Activated naive CD4-positive, alpha-beta T cell treated with anti-CD3 and anti-CD28 coated beads, Interleukin-2, amount 10 ng/mL, durations not matched to agents 5 hours and 36 hours (primary cell): ENCODE data around the gene SYT12. TPM values are rescaled to one million over a fixed set of nuclear protein-coding genes. Genes with fewer than 3 reads are reported as not detected.

Source experiments
- microRNA-seq: library from miRNA; unstranded; fragments of <30 nt; microRNA quantifications from one replicate; pipeline ENCODE4 v1.2.0, GENCODE V29; 2022; ENCODE audit warnings: borderline microRNAs expressed, borderline replicate concordance
- total RNA-seq, 2 experiments: library from RNA; stranded (reverse); gene quantifications; one replicate each; pipeline ENCODE4 v1.2.3, GENCODE V29; 2021

SYT12 gene
- total RNA-seq, result not detected

GRCh38 chr11:67022961-67023956 is at the start of gene SYT12:
Gene SYT12, plus strand, starts transcription at chr11:67023134. Its CDS starts 7,011 bp downstream, at chr11:67030145.

GRCh38 chr11:66974724-66975404 is 48.1 kb upstream of the SYT12 start, which contains the start of gene C11orf86:
Gene C11orf86, plus strand, starts transcription at chr11:66975304. Its CDS starts 59 bp downstream, at chr11:66975363.

GRCh38 chr11:67056267-67057204 is 33.6 kb downstream of the SYT12 start, which contains the start of gene RHOD:
Gene RHOD, plus strand, starts transcription at chr11:67056847. Its CDS starts 56 bp downstream, at chr11:67056903.

Small RNA genes within 50 kb of the gene (microRNA-seq; reads per million reads assigned to microRNA genes)
- gene MIR6860, result not detected

Other genes with a start within 250 kb of the SYT12 start
- 10 to 100 TPM; 17.4 to 21.5 TPM for gene RCE1, start 179.7 kb upstream of the SYT12 start, total RNA-seq
- 10 to 100 TPM; 18.4 to 19.1 TPM for gene LRFN4, start 166.1 kb upstream of the SYT12 start, total RNA-seq
- gene PC, start 64.8 kb upstream of the SYT12 start, total RNA-seq, result 1 to 10 TPM; 8.5 to 8.7 TPM
- gene C11orf86, start 47.8 kb upstream of the SYT12 start, total RNA-seq, result not detected
- gene RHOD, start 33.7 kb downstream of the SYT12 start, total RNA-seq, result not detected
- 10 to 100 TPM; 94.8 to 96.5 TPM for gene KDM2A, start 96.1 kb downstream of the SYT12 start, total RNA-seq
- gene GRK2, start 243.3 kb downstream of the SYT12 start, total RNA-seq, result 100 to 1,000 TPM; 289 to 308 TPM